Psoas muscle (tissue), 8 donors: ENCODE results near the gene ABHD2. TPM values are rescaled to one million over a fixed set of nuclear protein-coding genes. Genes with fewer than 3 reads are reported as not detected.

Experiments used
- ATAC-seq, 4 donors: fragments of 200-7000 bp; cut with Tn5 transposase; one replicate each; pipeline ENCODE4 v1.9.1; 2020; ENCODE audit warnings: moderate library complexity in 3 of 4, mild to moderate bottlenecking in 2 of 4
- DNase-seq, 2 donors: peaks; one replicate each; pipeline ENCODE4 v3.0.0-alpha.2; 2020
- H3K27ac ChIP-seq: fragments of 200-600 bp; one replicate; pipeline ENCODE4 v1.8.0; 2022
- H3K27me3 ChIP-seq, 3 donors: fragments of 200-600 bp in 1 of 3; one replicate each; pipeline versions ENCODE4 v1.6.1 to v1.8.0; 2013 to 2022; ENCODE audit warnings: low read length in 2 of 3, mild to moderate bottlenecking in 2 of 3, moderate library complexity in 1 of 3; ENCODE audit not compliant: insufficient read depth in 3 of 3
- H3K36me3 ChIP-seq, 2 donors: fragments of 200-600 bp in 1 of 2; one replicate each; pipeline versions ENCODE4 v1.6.1 to v1.8.0; 2013 to 2022; ENCODE audit warnings: low read depth in 1 of 2, mild to moderate bottlenecking in 1 of 2, moderate library complexity in 1 of 2; ENCODE audit not compliant: insufficient read depth in 1 of 2
- H3K4me1 ChIP-seq: fragments of 200-600 bp; one replicate; pipeline ENCODE4 v1.8.0; 2022
- H3K4me3 ChIP-seq: fragments of 200-600 bp; one replicate; pipeline ENCODE4 v1.8.0; 2022; ENCODE audit warnings: mild to moderate bottlenecking
- H3K9me3 ChIP-seq: fragments of 200-600 bp; one replicate; pipeline ENCODE4 v1.8.0; 2022
- WGBS, 3 donors: extraction: QIAGEN DNeasy Blood & Tissue Kit; methylation state at CpG; one replicate each; pipeline versions ENCODE4 v1.1.6 to v1.1.7; 2013; 5-methylcytosine and 5-hydroxymethylcytosine counted together
- intact Hi-C, 2 donors: fragments of 100-400 bp; cut with DNase I; formaldehyde crosslinking; loops; one replicate each; pipeline versions ENCODE4 v1.11.0 to v1.14.2; 2022
- polyA plus RNA-seq, 3 donors: library from polyadenylated mRNA; stranded (reverse); fragments of 200-250 nt; gene quantifications; one replicate each; pipeline ENCODE4 v1.2.3, GENCODE V29; 2013
- total RNA-seq, 4 donors: library from RNA; stranded (reverse); fragmentation: NEBNext Ultra II Directional in 2 of 4; extraction: Animal tissue kit (Norgen Biotek cat#: 25700) in 2 of 4; gene quantifications; one replicate each; pipeline versions ENCODE4 v1.2.1 to v1.2.4, GENCODE V29; 2021 to 2023
- TF ChIP-seq, protein P1 (sequence below): fragments of 200-600 bp; IDR thresholded peaks from one replicate; pipeline ENCODE4 v1.8.0; 2022; ENCODE audit warnings: antibody characterized with exemption
- donor health status: healthy with polysubstance abuse.
- donor health status: DM: no; HTN: no; CAD: no; lungs with moderate emphysema.
- donor health status: Bipolar disorder and iron deficiency.
- donor health status: healthy.
- donor health status: DM: yes; HTN: yes; CAD: no.
- donor health status: DM: no; HTN: no; CAD: no.
- donor health status: DM: no; HTN: no; CAD: no.
- donor health status: DM: yes; HTN: yes; CAD: no.

The ABHD2 gene
- total and polyA plus RNA-seq, 7 donors: 10.8 to 215 (median 66.1) TPM

DNA sequence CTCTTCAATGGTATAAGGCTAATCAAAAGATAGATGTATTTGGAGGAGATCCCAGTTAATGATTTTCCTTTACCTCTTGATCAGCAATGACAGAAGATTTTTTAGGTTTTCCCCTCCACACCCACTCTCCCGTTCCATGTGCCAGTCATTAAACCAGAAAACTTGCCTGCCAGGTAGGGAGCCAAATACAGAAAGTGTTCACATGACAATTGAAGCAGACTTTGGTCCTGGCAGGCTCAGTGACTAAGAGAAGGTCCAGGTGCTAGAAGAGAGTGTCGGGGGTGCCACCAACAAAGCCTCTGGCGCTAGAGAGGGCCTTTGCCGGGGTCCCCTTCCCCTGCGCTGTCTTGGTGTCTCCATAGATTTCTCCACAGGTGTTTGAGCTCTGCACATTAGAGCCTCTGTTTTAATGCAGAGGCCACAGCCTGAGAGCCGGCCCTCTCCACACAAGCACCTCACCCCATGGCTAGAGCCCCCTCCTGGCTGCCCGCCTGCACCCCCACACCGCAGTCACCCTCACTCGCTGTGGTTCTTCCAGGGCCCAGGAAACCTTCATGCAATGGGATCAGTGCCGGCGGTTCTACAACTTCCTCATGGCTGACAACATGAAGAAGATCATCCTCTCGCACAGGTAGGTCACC is 96.8 kb downstream of the ABHD2 start:
- intact Hi-C loops: no loop called here
- Histone ChIP-seq H3K9me3 (no peaks in the 10 kb centered on the region), H3K4me1 (no peaks in the 10 kb centered on the region), H3K27me3 (no peaks in the 10 kb centered on the region), H3K36me3 (peaks cover 12 to 98% of the 10 kb centered on the region in 2 donors), H3K4me3 (no peak overlapping the region), H3K27ac (no peak overlapping the region)
- TF ChIP-seq, protein P1, sequence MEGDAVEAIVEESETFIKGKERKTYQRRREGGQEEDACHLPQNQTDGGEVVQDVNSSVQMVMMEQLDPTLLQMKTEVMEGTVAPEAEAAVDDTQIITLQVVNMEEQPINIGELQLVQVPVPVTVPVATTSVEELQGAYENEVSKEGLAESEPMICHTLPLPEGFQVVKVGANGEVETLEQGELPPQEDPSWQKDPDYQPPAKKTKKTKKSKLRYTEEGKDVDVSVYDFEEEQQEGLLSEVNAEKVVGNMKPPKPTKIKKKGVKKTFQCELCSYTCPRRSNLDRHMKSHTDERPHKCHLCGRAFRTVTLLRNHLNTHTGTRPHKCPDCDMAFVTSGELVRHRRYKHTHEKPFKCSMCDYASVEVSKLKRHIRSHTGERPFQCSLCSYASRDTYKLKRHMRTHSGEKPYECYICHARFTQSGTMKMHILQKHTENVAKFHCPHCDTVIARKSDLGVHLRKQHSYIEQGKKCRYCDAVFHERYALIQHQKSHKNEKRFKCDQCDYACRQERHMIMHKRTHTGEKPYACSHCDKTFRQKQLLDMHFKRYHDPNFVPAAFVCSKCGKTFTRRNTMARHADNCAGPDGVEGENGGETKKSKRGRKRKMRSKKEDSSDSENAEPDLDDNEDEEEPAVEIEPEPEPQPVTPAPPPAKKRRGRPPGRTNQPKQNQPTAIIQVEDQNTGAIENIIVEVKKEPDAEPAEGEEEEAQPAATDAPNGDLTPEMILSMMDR: no peak
- DNase-seq (no peak), ATAC-seq (no peak)
- 92 to 95% (median 95%) methylated on average over 12 of the region's 12 CpGs for WGBS, 3 donors

DNA sequence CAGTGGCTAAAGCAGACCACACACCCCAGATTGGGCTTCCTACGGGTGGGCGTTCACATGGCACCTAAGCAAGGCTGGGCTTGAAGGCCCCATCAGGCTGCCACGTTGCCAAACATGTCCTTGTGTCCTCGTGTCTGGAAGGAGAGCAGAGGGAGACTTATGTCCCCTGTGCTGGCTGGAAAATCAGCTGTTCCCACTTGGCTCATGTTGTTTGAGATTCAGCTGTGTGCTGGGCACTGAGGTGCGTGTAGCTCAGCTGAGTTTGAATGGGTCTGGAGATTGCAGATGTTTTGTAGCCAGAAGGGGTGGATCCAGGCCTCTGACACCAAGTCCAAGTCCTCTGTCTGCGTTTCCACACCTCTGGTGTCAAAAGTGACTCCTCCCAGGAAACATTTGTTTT is 98.5 kb downstream of the ABHD2 start:
- Histone ChIP-seq H3K27ac (no peak overlapping the region), H3K36me3 (peaks cover 20 to 98% of the 10 kb centered on the region in 2 donors), H3K4me3 (no peak overlapping the region), H3K4me1 (no peaks in the 10 kb centered on the region), H3K27me3 (no peaks in the 10 kb centered on the region), H3K9me3 (no peaks in the 10 kb centered on the region)
- intact Hi-C loops: no loop called here
- WGBS, 3 donors: 64 to 66% (median 65%) methylated on average over 6 of the region's 6 CpGs
- ATAC-seq (peak in 2 of 4 donors; percentile 8 to 11), DNase-seq (no peak)
- TF ChIP-seq, protein P1: no peak

DNA sequence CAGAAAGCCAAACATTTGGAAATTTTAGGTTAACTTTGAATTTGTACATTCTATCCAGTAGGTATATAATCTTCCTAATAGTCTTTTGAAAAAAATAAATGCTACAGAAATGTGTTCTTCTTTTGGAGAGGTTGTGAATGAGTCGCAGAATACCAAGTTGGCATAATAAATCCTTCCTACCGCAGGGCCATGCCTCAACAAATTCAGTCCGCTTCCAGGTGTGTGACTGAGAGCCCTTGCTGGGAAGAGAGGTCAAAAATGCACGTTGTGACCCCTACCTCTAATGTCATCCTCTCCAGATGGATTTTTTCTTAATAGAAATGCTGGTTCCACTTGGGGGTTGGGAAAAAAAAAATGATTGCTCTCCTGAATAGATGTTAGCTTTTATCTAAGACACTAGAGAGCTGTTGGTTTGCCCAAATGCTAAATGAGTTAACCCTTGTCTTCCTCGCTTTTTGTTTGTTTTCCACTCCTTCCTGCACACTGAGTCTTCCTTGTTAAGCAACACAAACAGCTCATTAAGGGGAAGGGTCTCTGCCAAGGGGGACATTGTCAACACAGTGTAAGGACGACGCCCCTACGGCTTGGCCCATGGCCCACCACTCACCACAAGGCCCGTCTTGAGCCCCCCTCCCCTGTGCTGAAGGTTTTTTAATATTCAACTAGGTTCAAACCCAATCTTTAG is 99.2 kb downstream of the ABHD2 start:
- no peaks in the 10 kb centered on the region for H3K9me3 ChIP-seq
- 82 to 88% (median 84%) methylated on average over 9 of the region's 9 CpGs for WGBS, 3 donors
- H3K27ac ChIP-seq: no peak overlapping the region
- H3K36me3 ChIP-seq: peaks cover 20 to 98% of the 10 kb centered on the region in 2 donors
- no peak for ATAC-seq
- DNase-seq: no peak
- intact Hi-C loops: no loop called here
- H3K4me1 ChIP-seq: no peaks in the 10 kb centered on the region
- no peak overlapping the region for H3K4me3 ChIP-seq
- H3K27me3 ChIP-seq: no peaks in the 10 kb centered on the region
- TF ChIP-seq, protein P1: no peak

DNA sequence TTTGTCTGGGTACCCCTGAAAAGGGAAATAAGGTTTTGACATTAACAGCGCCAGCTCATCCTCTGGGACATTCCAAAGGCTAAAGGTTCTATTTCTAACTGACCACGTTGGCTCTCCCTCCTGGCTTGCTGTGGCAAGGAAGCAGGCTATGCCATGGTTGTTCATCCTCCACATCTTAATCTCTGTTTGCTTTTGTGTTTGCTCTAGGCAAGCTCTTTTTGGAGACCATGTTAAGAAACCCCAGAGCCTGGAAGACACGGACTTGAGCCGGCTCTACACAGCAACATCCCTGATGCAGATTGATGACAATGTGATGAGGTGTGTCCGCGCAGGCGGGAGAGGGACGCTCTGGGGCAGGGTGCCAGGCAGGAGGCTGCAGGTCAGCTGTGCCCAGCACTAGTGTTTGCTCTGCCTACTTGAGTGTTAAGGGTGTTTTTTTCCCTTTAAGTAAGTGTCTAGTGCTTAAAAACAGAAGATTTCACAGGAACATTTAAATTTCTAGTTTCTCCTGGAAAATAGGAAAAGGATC is 99.8 kb downstream of the ABHD2 start:
- Histone ChIP-seq H3K4me3 (no peak overlapping the region), H3K9me3 (no peaks in the 10 kb centered on the region), H3K27ac (no peak overlapping the region), H3K4me1 (no peaks in the 10 kb centered on the region), H3K36me3 (peaks cover 20 to 98% of the 10 kb centered on the region in 2 donors), H3K27me3 (no peaks in the 10 kb centered on the region)
- ATAC-seq (no peak), DNase-seq (no peak)
- TF ChIP-seq, protein P1: no peak
- WGBS, 3 donors: 87 to 93% (median 89%) methylated on average over 8 of the region's 8 CpGs
- intact Hi-C loops: no loop called here
